UCSD-AML1 (cell line): ENCODE data around the gene TOP3A.

Source experiments
- DNase-seq: peaks from one replicate; lab custom pipeline; 2025; ENCODE audit not compliant: unreplicated experiment; lab: John Stamatoyannopoulos, UW

TOP3A gene

GRCh38 chr17:18233803-18234518 is 80.8 kb downstream of the TOP3A start:
- no peak for DNase-seq

- DNase-seq: no peak
These were observed 83.6 kb downstream of the TOP3A start for GRCh38 chr17:18231164-18231563.

- DNase-seq: no peak
These were observed 84.3 kb downstream of the TOP3A start for GRCh38 chr17:18230288-18231141.

GRCh38 chr17:18229771-18230170 is 85.0 kb downstream of the TOP3A start:
- DNase-seq: no peak

GRCh38 chr17:18229254-18229653 is 85.5 kb downstream of the TOP3A start:
- DNase-seq: no peak

GRCh38 chr17:18228176-18228682 is 86.6 kb downstream of the TOP3A start:
- DNase-seq: no peak

- no peak for DNase-seq
These were observed 87.2 kb downstream of the TOP3A start for GRCh38 chr17:18227635-18228034.

- DNase-seq: no peak
These were observed 88.4 kb downstream of the TOP3A start for GRCh38 chr17:18226284-18226945.

GRCh38 chr17:18225642-18226283 is 89.0 kb downstream of the TOP3A start:
- DNase-seq: peak; percentile 53

GRCh38 chr17:18225121-18225641 is 89.6 kb downstream of the TOP3A start, which contains the start of gene LLGL1:
Gene LLGL1, plus strand, starts transcription at chr17:18225635. Its CDS starts 48 bp downstream, at chr17:18225683.
- DNase-seq: peak; percentile 96

- DNase-seq: no peak
These were observed 90.2 kb downstream of the TOP3A start for GRCh38 chr17:18224387-18225120.

- DNase-seq: no peak
These were observed 90.8 kb downstream of the TOP3A start for GRCh38 chr17:18224053-18224386.
